Measurements from ENCODE around the gene KREMEN2. TPM values are rescaled to one million over a fixed set of nuclear protein-coding genes. Genes with fewer than 3 reads are reported as not detected.

The KREMEN2 gene
- total RNA-seq, 1 donor from 2014 or later = not detected

DNA sequence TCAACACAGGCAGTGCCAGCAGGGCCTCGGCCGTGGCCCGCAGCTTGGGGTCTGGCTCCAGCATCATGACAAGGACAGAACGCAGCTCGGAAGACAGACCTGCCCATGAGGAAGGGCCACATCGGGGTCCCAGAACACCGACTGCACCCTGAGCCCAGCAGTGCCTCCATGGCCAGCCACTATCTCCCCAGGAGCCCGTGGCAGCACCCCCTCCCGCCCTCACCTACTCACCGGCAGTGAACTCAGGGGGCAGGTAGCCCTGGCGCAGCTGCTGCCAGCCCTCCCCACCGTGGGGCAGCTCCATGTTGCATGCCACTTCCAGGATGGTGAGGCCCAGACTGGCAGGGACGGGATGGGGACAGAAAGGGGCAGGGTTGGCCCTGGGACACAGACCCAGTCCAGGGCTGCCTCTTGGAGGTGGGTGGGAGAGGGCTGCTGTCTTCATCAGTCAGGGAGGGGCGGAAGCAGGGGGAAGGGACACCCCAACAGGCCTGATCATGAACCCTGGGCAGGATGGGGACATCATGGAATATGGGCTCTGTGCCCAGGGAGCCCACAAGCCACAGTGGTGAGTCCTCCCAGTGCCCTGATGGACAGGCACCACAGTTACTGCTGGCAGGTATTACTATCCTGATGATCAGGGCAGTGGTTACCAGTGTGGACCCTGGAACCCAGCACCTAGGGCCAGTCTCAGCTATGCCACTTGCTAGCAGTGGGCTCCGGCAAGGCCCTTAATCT is 10.4 kb downstream of the KREMEN2 start:
- Histone ChIP-seq H3K4me3 (no peak overlapping the region), H3K9me3 (replicated peaks) (no peaks in the 10 kb centered on the region), H3K36me3 (peaks cover 5% of the 10 kb centered on the region), H3K27ac (replicated peaks) (no peak overlapping the region), H3K4me1 (peaks cover 32% of the 10 kb centered on the region), H3K27me3 (ENCODE audit: low read depth) (peaks cover 29% of the 10 kb centered on the region)
- intact Hi-C loops (cut with micrococcal nuclease) = no loop called here
- no peak for DNase-seq
- TF ChIP-seq CTCF (IDR thresholded peaks at IDR 0.05; ENCODE audit: borderline replicate concordance) = no peak

DNA sequence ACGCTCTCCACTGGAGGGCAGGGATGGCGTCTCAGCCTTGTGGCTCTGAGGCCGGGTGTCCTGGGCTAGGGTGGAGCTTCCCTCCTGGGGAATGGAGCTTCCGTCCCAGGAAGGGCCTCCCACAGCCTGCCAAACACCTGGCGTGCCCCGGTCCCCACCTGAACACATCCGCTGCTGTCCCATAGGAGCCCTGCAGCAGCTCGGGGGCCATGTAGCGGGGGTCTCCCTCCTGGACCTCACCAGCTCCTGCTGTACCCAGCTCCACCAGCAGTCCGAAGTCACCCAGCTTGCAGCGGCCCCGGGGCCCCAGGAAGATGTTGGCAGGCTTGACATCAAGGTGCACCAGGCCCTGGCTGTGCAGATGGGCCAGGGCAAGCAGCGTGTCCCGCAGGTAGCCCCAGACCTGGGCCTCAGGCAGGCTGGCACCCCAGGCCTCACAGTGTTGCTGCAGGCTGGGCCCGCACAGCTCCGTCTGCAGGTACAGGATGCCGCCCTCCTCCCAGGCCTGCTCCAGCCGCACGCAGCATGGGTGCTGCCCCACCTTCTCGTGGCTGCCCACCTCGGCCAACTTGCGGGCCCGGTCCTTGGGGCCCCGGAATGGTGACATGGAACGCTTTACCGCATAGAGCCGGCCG is 11.2 kb downstream of the KREMEN2 start:
- no peak for DNase-seq
- H3K27ac ChIP-seq (replicated peaks) = no peak overlapping the region
- no peak overlapping the region for H3K4me3 ChIP-seq
- no peak for TF ChIP-seq CTCF (IDR thresholded peaks at IDR 0.05; ENCODE audit: borderline replicate concordance)
- H3K27me3 ChIP-seq (ENCODE audit: low read depth) = peaks cover 35% of the 10 kb centered on the region
- intact Hi-C loops (cut with micrococcal nuclease) = no loop called here
- peaks cover 5% of the 10 kb centered on the region for H3K36me3 ChIP-seq
- no peaks in the 10 kb centered on the region for H3K9me3 ChIP-seq (replicated peaks)
- peaks cover 32% of the 10 kb centered on the region for H3K4me1 ChIP-seq

DNA sequence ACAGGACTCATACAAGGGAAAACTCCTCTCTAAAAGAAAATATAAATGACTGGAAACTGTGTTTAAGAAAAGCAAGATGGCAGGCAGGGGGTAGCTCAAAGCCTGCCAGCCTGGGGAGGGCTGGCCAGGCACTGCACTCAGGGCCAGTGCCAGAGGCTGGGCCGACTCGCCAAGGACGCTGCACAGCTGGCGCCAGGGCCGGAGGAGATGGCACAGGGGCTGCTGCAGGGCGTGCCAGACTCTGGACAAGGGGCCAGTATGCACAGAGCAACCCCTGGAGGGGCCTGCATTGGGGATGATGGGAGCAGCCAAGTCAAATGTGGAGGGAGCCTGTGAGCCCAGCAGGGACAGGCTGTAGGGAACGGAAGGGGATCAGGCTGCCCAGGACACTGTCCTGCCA is 12.1 kb downstream of the KREMEN2 start:
- Histone ChIP-seq H3K36me3 (peaks cover 5% of the 10 kb centered on the region), H3K27ac (replicated peaks) (no peak overlapping the region), H3K4me3 (no peak overlapping the region), H3K4me1 (peaks cover 31% of the 10 kb centered on the region), H3K9me3 (replicated peaks) (no peaks in the 10 kb centered on the region), H3K27me3 (ENCODE audit: low read depth) (peaks cover 35% of the 10 kb centered on the region)
- intact Hi-C loops (cut with micrococcal nuclease) = no loop called here
- no peak for TF ChIP-seq CTCF (IDR thresholded peaks at IDR 0.05; ENCODE audit: borderline replicate concordance)
- DNase-seq = no peak

- no peak for DNase-seq
- Histone ChIP-seq H3K27me3 (ENCODE audit: low read depth) (peaks cover 35% of the 10 kb centered on the region), H3K4me1 (peaks cover 30% of the 10 kb centered on the region), H3K4me3 (no peak overlapping the region), H3K9me3 (replicated peaks) (no peaks in the 10 kb centered on the region), H3K27ac (replicated peaks) (no peak overlapping the region), H3K36me3 (peaks cover 5% of the 10 kb centered on the region)
- intact Hi-C loops (cut with micrococcal nuclease) = no loop called here
- TF ChIP-seq CTCF (IDR thresholded peaks at IDR 0.05; ENCODE audit: borderline replicate concordance) = no peak
Observed at GRCh38 chr16:2976673-2977072, 12.6 kb downstream of the KREMEN2 start.

DNA sequence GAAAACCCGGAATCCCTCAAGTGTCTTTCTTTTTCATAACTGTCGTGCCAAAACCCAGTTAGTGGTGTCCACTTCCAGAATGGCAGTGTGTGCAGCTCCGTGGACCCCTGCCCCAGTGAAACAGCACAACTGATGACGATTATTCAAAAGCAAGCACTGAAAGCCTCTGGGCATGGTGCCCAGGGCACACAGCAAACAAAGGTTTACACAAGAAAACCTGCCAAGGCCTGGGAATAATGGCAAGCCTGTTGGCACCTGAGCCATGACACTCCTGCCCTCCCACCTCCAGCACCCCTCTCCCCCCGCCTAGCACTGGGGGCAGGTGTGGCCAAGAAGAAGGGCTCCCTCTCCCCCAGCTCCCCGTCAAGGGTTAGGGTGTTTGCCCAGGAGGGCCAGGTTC is 13.4 kb downstream of the KREMEN2 start:
- intact Hi-C loops (cut with micrococcal nuclease) = no loop called here
- no peak for TF ChIP-seq CTCF (IDR thresholded peaks at IDR 0.05; ENCODE audit: borderline replicate concordance)
- Histone ChIP-seq H3K27ac (replicated peaks) (no peak overlapping the region), H3K36me3 (no peaks in the 10 kb centered on the region), H3K27me3 (ENCODE audit: low read depth) (peaks cover 35% of the 10 kb centered on the region), H3K4me3 (no peak overlapping the region), H3K4me1 (peaks cover 24% of the 10 kb centered on the region), H3K9me3 (replicated peaks) (no peaks in the 10 kb centered on the region)
- DNase-seq = no peak

All from left ventricle myocardium inferior (tissue), 1 donor.